ENCODE measurements around the gene IPPK.

DNA sequence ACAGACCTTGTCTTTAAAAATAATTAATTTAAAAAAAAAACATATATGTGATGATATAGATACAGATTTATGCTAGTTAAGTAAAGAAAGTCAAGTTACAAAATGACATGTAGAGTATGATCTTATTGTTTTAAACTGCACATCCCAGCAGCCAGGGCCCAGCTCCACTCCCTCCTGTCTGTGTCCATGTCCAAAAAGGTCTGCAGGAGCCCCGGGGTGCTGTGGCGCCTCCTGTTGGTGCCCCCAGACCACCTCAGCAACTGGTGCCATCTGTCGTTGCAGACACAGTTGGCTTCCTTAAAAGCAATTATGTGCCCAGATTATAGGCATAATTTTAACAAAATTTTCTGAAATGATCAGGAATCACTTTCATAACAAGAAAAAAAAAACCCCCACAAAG lies 33.3 kb downstream of the IPPK start:
- TF ChIP-seq, protein P1, sequence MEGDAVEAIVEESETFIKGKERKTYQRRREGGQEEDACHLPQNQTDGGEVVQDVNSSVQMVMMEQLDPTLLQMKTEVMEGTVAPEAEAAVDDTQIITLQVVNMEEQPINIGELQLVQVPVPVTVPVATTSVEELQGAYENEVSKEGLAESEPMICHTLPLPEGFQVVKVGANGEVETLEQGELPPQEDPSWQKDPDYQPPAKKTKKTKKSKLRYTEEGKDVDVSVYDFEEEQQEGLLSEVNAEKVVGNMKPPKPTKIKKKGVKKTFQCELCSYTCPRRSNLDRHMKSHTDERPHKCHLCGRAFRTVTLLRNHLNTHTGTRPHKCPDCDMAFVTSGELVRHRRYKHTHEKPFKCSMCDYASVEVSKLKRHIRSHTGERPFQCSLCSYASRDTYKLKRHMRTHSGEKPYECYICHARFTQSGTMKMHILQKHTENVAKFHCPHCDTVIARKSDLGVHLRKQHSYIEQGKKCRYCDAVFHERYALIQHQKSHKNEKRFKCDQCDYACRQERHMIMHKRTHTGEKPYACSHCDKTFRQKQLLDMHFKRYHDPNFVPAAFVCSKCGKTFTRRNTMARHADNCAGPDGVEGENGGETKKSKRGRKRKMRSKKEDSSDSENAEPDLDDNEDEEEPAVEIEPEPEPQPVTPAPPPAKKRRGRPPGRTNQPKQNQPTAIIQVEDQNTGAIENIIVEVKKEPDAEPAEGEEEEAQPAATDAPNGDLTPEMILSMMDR (conservative IDR thresholded peaks at IDR 0.05 in 1 of 2, IDR thresholded peaks at IDR 0.05 in 1 of 2; ENCODE audit: extremely low read depth in 1 of 2, insufficient read depth in 1 of 2, low read depth in 1 of 2, low read length in 2 of 2), result no peak
- no peak for TF ChIP-seq EZH2 (IDR thresholded peaks at IDR 0.05; ENCODE audit: borderline replicate concordance, low read length)
